22Rv1 (cell line): ENCODE results near the gene MSL3B.

Experiments used
- CTCF ChIP-seq: fragments of 450-650 bp; IDR thresholded peaks from 2 replicates; pipeline ENCODE4 v1.5.1; 2017; ENCODE audit warnings: mild to moderate bottlenecking
- ZFX ChIP-seq: fragments of 450-650 bp; IDR thresholded peaks from 2 replicates; pipeline ENCODE4 v1.6.1; 2017; ENCODE audit warnings: antibody characterized with exemption, borderline replicate concordance

DNA sequence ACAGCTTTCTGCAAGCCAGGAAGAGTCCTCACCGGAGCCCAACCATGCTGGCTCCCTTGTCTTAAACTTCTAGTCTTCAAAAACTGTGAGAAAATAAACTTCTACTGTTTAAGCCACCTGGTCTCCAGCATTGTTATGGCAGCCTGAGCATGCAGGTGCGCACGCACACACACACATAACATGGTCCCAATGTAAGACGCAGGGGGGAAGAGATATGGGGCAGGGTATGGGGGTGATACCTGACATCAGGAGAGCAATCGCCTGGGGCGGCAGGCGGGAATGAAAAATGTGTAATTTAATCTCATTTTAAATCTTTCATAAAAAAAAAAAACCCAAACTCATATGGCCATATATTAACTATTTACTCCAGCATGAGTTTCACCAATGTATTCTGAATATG is 31.8 kb downstream of the MSL3B start:
- TF ChIP-seq CTCF (no peak), ZFX (no peak)
